Nephron (organoid): ENCODE results near the gene ZNF628.

Experiments used
- H3K27ac Mint-ChIP-seq, 3 experiments: 2 replicates each; pipeline ENCODE4 v1.8.0; 2020; ENCODE audit warnings: mixed read lengths in 3 of 3, mild to moderate bottlenecking in 2 of 3, moderate library complexity in 1 of 3
- H3K27me3 Mint-ChIP-seq: 2 replicates; pipeline ENCODE4 v1.8.0; 2021; ENCODE audit warnings: low read depth, mild to moderate bottlenecking, moderate library complexity, mixed read lengths
- H3K36me3 Mint-ChIP-seq: 2 replicates; pipeline ENCODE4 v1.8.0; 2020; ENCODE audit warnings: low read depth, mixed read lengths
- H3K4me1 Mint-ChIP-seq: 2 replicates; pipeline ENCODE4 v1.8.0; 2020; ENCODE audit warnings: mixed read lengths
- H3K4me3 Mint-ChIP-seq, 3 experiments: 2 replicates each; pipeline ENCODE4 v1.8.0; 2020; ENCODE audit warnings: mild to moderate bottlenecking in 3 of 3, mixed read lengths in 3 of 3, moderate library complexity in 2 of 3
- H3K9me3 Mint-ChIP-seq: 2 replicates; pipeline ENCODE4 v1.8.0; 2020; ENCODE audit warnings: mixed read lengths
- CTCF ChIP-seq, 3 experiments: fragments of 200-600 bp; sonication (generic); IDR thresholded peaks; one replicate each; pipeline ENCODE4 v1.5.0; 2021; ENCODE audit warnings: antibody characterized with exemption in 3 of 3; ENCODE audit not compliant: unreplicated experiment in 3 of 3

Gene ZNF628

GRCh38 chr19:55504252-55504603 lies 27.8 kb downstream of the ZNF628 start:
- Mint-ChIP-seq H3K4me3 (peak overlapping the region; percentile 35 to 66 (median 65)), H3K9me3 (peaks cover 2% of the 10 kb centered on the region)

GRCh38 chr19:55504981-55505380 lies 28.6 kb downstream of the ZNF628 start:
- H3K4me1 Mint-ChIP-seq = peaks cover 8% of the 10 kb centered on the region
- H3K9me3 Mint-ChIP-seq = peaks cover 2% of the 10 kb centered on the region
- TF ChIP-seq CTCF (IDR thresholded peaks at IDR 0.05; ENCODE audit: unreplicated experiment in 3 of 3) = no peak
- peaks cover 24% of the 10 kb centered on the region for H3K27me3 Mint-ChIP-seq
- H3K4me3 Mint-ChIP-seq = no peak overlapping the region
- H3K27ac Mint-ChIP-seq = no peak overlapping the region
- peaks cover 15% of the 10 kb centered on the region for H3K36me3 Mint-ChIP-seq

More at GRCh38 chr19:55504252-55504603, 27.8 kb downstream of the ZNF628 start:
- H3K4me1 Mint-ChIP-seq = peaks cover 8% of the 10 kb centered on the region
- peaks cover 19% of the 10 kb centered on the region for H3K36me3 Mint-ChIP-seq
- H3K27ac Mint-ChIP-seq = no peak overlapping the region
- peaks cover 24% of the 10 kb centered on the region for H3K27me3 Mint-ChIP-seq
- TF ChIP-seq CTCF (IDR thresholded peaks at IDR 0.05; ENCODE audit: unreplicated experiment in 3 of 3) = peak in 1 of 3 experiments; percentile 45

- H3K27me3 Mint-ChIP-seq = peaks cover 24% of the 10 kb centered on the region
- no peak for TF ChIP-seq CTCF (IDR thresholded peaks at IDR 0.05; ENCODE audit: unreplicated experiment in 3 of 3)
- peaks cover 2% of the 10 kb centered on the region for H3K9me3 Mint-ChIP-seq
- no peak overlapping the region for H3K4me3 Mint-ChIP-seq
- H3K4me1 Mint-ChIP-seq = peaks cover 8% of the 10 kb centered on the region
- H3K27ac Mint-ChIP-seq = no peak overlapping the region
- H3K36me3 Mint-ChIP-seq = peaks cover 3% of the 10 kb centered on the region
Measured at GRCh38 chr19:55508120-55508519, 31.7 kb downstream of the ZNF628 start.

- peaks cover 3% of the 10 kb centered on the region for H3K27me3 Mint-ChIP-seq
- peak overlapping the region; percentile 72 to 84 (median 79) for H3K4me3 Mint-ChIP-seq
- peak overlapping the region in 2 of 3 experiments; percentile 48 to 78 for H3K27ac Mint-ChIP-seq
- peaks cover 4% of the 10 kb centered on the region for H3K4me1 Mint-ChIP-seq
- TF ChIP-seq CTCF (IDR thresholded peaks at IDR 0.05; ENCODE audit: unreplicated experiment in 3 of 3) = peak; percentile 67 to 80 (median 75)
- H3K9me3 Mint-ChIP-seq = no peaks in the 10 kb centered on the region
- H3K36me3 Mint-ChIP-seq = no peaks in the 10 kb centered on the region
Measured at GRCh38 chr19:55516878-55517620, 40.6 kb downstream of the ZNF628 start.

GRCh38 chr19:55519451-55520311 lies 43.3 kb downstream of the ZNF628 start:
- no peak overlapping the region for H3K4me3 Mint-ChIP-seq
- H3K4me1 Mint-ChIP-seq = peaks cover 11% of the 10 kb centered on the region
- H3K27ac Mint-ChIP-seq = no peak overlapping the region
- H3K36me3 Mint-ChIP-seq = no peaks in the 10 kb centered on the region
- no peak for TF ChIP-seq CTCF (IDR thresholded peaks at IDR 0.05; ENCODE audit: unreplicated experiment in 3 of 3)
- peaks cover 8% of the 10 kb centered on the region for H3K27me3 Mint-ChIP-seq
- no peaks in the 10 kb centered on the region for H3K9me3 Mint-ChIP-seq
